ENCODE data around the gene SEH1L. TPM values are rescaled to one million over a fixed set of nuclear protein-coding genes. Genes with fewer than 3 reads are reported as not detected.
"Not testable (repeated sequence)": the region's sequence is repeated elsewhere in the genome, so short reads cannot be mapped to it uniquely, and the experiment has no call there.

The SEH1L gene
- polyA plus RNA-seq, 12 donors = 15.1 to 34.1 (median 27.9) TPM; not detected in 1

- DNase-seq = peak; percentile 84
Observed at GRCh38 chr18:12934454-12935071, 13.2 kb upstream of the SEH1L start.

DNA sequence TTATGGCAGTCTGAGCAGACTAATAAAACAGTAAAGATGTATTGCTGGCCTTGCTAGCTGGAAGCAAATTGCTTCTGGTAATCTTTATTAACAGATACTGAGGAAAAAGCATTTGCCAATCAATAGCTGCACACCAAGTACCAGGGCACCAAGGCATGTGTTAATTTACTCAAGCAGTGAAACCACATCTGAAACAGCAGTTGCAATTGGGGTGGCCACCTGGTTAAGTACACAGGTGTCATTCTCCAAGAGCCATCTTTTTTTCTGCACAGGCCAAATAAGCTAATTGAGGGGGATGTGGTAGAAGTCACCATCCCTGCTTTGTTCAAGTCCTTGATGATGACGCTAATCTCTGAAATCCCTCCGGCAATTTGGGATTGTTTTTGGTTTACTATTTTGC, 8.6 kb upstream of the SEH1L start:
- no peak for DNase-seq

- no peak for DNase-seq
Observed at GRCh38 chr18:12943215-12943614, 4.6 kb upstream of the SEH1L start.

GRCh38 chr18:12944709-12945108, 3.1 kb upstream of the SEH1L start:
- no peak for DNase-seq

- peak; percentile 36 for DNase-seq
Observed at GRCh38 chr18:12946549-12947284, 1.1 kb upstream of the SEH1L start.

GRCh38 chr18:12948050-12948804, 416 bp downstream of the SEH1L start:
- DNase-seq = peak; percentile 96

GRCh38 chr18:12958478-12958877, 10.7 kb downstream of the SEH1L start:
- DNase-seq = no peak

GRCh38 chr18:12960395-12960794, 12.6 kb downstream of the SEH1L start:
- DNase-seq = no peak

DNA sequence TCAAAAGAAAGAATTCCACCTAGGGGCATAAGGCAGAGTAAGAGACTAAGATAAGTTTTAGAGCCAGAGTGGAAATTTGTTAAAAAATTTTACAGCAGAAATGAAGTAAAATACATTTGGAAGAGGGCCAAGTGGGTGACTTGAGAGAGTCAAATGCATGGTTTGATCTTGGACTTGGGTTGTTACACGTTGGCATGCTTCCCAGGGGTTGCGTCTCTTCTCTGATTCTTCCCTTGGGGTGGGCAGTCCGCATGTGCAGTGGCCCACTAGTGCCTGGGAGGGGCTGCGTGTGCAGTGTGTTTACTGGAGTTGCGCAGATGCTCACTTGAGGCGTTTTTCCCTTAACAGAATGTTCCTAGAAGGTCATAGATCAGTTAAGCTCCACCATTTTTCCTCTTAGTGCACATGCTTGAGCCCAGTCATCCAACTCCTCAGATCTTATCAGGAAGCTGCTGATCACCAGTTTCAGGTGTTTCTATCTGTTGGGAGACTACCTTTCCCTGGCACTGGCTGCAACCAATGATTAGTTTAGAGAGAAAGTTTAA, 13.1 kb downstream of the SEH1L start:
- DNase-seq = no peak

DNA sequence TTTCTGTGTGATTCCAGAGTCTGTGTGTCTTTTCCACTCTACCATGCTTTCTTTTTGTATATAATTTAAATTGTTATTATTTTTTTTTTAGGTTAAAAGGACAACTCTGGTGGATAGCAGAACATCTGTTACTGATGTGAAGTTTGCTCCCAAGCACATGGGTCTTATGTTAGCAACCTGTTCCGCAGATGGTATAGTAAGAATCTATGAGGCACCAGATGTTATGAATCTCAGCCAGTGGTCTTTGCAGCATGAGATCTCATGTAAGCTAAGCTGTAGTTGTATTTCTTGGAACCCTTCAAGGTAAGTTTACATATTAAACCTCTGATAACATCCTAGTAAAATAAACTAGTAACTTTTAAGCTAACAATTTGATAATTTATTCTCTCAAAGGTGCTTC, 15.3 kb downstream of the SEH1L start:
- DNase-seq = no peak

DNA sequence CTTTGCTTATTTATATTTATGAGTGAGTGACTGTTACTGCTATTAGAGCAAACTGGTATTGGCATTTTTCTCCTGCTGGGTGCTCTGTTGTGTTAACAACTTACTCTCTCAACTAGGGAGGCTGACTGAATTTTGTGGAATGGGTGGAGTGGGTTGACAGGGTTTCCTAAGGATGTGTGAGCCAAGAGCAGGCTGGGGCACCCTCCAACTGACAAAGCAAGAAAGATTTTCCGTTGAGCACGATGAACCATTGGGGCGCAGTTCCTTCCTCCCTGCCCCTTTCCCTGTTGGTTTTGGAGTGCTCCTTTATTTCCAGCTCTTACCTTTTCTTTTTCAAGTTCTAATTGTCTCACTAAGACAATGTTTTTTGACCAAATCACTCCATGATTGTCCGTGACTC, 20.3 kb downstream of the SEH1L start:
- no peak for DNase-seq

- DNase-seq = no peak
Observed at GRCh38 chr18:12968619-12969018, 20.8 kb downstream of the SEH1L start.

DNA sequence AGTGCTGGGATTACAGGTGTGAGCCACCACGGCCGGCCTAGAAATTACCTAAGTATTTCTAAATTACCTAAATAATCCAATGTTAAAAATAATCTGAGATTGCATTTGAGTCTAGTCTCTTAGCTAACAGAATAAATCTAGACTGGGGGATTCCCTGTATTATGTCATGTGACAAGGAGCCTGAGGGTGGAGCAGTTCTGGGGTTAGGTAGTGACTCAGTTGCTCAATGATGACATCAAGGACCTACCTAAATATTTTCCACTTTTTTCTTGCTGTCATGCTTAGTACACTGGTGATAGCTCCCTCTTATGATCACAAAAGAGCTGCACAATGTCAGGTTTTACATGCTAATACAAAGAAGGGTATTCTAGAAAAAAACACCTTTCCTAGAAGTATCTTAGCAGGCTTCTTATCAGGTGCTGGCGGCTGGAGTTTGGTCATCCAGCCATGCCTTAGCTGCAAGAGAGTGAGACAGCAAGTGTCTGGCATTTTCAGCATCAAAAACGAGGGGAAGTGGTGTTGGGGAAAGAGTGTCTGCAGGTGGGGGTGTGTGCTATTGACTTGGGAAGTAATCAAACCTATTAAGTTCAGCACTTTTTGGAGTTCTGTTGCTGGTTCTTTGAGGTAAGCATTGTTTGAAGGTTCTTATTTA, 25.9 kb downstream of the SEH1L start:
- no peak for DNase-seq

GRCh38 chr18:12975488-12975887, 27.7 kb downstream of the SEH1L start:
- DNase-seq = no peak

DNA sequence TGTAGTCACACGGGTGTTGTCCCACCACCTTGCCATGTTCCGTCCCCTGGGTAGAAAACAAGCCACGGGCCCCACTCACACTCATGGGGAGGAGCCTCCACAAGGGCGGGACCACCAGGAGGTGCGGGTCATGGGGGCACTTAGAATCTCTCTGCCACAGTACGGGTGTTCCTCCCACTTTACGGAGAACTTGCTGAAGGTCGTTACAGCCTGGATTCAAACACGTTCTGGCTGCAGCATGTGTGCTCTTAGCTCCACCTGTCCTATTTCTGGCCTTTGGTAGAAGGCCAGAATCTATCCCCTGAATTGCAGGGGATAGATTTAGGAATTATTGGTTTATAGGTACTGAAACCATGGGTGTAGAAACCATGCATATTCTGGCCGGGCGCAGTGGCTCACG, 28.5 kb downstream of the SEH1L start:
- DNase-seq = no peak

DNA sequence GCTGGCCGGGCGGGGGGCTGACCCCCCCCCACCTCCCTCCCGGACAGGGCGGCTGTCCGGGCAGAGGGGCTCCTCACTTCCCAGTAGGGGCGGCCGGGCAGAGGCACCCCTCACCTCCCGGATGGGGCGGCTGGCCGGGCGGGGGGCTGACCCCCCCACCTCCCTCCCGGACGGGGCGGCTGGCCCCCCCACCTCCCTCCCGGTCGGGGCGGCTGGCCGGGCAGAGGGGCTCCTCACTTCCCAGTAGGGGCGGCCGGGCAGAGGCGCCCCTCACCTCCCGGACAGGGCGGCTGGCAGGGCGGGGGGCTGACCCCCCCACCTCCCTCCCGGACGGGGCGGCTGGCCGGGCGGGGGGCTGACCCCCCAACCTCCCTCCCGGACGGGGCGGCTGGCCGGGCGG, 32.3 kb downstream of the SEH1L start:
- DNase-seq = not testable (repeated sequence)

DNA sequence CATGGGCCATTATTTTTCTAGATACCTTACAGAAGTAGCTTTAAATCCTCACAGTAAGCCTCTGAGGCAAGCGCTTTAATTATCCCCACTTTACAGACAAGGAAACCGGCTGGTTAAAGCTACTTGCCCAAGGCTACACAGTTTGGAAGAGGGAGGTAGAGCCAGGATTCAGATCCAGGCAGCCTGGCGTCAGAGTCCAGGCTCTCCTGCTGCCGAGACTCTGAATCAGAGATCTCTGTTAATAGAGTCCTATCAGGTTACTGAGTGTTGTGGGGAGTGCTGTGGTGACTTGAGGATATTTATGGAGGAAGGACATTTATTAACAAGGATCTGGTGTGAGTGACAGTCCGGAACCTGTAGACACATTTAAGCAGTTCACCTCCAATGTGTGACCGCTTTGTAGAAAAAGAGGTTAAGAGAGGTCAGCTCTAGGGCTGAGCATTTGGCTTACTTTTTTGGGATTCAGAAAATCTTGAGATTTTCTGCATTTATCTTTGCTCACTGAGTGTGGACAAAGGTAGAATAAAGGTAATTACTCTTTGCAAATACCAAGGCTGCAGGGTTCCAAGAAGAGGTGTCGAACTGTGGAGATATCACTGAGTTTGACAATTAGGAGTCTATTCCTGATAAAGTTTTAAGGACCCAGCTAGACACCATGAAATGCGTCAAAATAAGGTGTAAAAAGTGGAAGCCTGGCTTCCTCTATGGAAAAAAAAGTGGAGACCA, 41.7 kb downstream of the SEH1L start:
- DNase-seq = no peak

GRCh38 chr18:12990123-12990475, 42.3 kb downstream of the SEH1L start:
- DNase-seq = no peak

GRCh38 chr18:12990641-12990966, 42.8 kb downstream of the SEH1L start:
- no peak for DNase-seq

DNA sequence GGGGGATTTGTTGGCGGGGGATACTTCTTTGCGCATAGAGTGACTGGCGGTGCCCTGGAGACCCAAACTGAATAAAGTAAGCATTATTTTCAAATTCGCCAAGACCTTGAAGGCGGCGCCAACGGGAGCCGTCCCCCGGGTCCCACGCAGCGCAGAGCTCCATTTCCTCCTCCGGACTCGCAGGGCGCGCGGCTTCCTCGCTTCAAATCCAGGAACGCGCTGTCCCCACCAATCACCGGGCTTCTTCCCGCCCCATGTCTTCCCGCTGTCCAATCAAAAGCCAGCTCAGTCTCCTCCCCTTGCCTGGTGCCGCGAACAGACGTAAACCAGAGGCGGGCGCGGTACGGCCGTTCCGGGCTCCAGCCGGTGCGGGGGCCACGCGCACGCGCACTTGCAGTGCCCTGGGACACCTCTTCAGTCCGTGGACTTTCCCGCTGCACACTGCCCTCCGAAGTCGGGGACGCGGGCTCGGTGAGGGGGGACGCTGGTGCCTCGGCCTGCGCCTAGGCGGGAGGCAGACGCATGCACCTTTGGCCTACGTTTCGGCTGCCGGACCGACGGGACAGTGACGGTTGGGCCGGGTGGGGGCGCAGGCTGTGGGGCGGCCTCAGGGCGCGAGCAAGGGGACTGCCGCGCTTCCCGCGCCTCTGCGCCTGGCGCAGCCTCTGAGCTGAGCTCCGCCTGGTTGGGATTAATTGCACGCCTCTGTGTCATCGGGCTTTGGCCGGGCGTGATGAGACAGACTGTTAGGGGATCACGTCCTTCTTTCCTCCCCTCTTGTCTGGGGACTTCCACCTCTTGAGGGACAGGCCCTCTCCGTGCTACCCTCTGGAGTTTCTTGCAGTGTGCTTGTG, 43.4 kb downstream of the SEH1L start, which contains the start of gene CEP192:
Gene CEP192 (plus strand): TSS at position 396 of the 854 bp plus-strand sequence. CDS start 8,063 bp downstream, outside the sequence.
- DNase-seq = peak; percentile 98

DNA sequence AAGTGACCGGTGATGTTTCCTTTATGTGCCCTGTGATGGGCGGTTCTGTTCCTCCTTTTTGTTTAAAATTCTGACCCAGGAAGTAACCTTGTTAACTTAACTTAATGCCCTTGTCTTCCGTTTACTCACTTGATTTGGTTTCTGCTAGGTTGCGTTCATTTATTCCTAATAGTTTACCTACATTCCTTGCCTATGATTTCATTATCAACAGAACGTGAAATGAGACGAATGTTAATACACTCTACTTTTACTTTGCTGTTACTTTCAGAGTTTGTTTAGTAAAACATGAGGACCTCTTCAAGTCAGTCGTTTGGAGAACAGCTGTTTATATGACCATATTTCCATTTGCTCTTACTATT, 44.0 kb downstream of the SEH1L start:
- no peak for DNase-seq

Data from muscle of arm (tissue), 12 donors.